OCI-LY1 (cell line): Measurements from ENCODE around the gene HERPUD1.

Experiments
- CTCF ChIP-seq: fragments of 200-600 bp; sonication (generic), shearing (Covaris generic); IDR thresholded peaks from 2 replicates; pipeline ENCODE4 v1.5.1; 2017; ENCODE audit warnings: mild to moderate bottlenecking, antibody characterized with exemption, low read length, moderate library complexity, mixed read lengths
- EZH2 ChIP-seq: fragments of 200-600 bp; sonication (generic), shearing (Covaris generic); IDR thresholded peaks from 2 replicates; pipeline ENCODE4 v1.8.0; 2017; ENCODE audit warnings: borderline replicate concordance, mixed run types, mild to moderate bottlenecking, antibody characterized with exemption, low read length, moderate library complexity, mixed read lengths

GRCh38 chr16:56956076-56956475 lies 24.1 kb downstream of the HERPUD1 start:
- TF ChIP-seq CTCF (no peak), EZH2 (no peak)
